OCI-LY3 (cell line): ENCODE data around the gene RXRA.

ENCODE experiments used
- H2AFZ ChIP-seq: fragments of 200-600, 300-600 bp; shearing (Covaris generic); 2 replicates; pipeline ENCODE4 v1.6.0; 2014; ENCODE audit warnings: antibody characterized with exemption, low read depth, low read length
- H3K27ac ChIP-seq: fragments of 200-600, 300-600 bp; sonication (generic); 2 replicates; pipeline ENCODE4 v1.5.1; 2014; ENCODE audit warnings: mild to moderate bottlenecking, low read length, moderate library complexity, mixed read lengths
- H3K27me3 ChIP-seq: fragments of 200-600, 300-600 bp; sonication (generic); 2 replicates; pipeline ENCODE4 v1.6.1; 2014; ENCODE audit warnings: low read depth, low read length, mixed read lengths
- H3K36me3 ChIP-seq: fragments of 200-600, 300-600 bp; sonication (generic); replicated peaks from 2 replicates; pipeline ENCODE3; 2014; ENCODE audit warnings: low read depth, low read length, mixed read lengths
- H3K4me1 ChIP-seq: fragments of 300-600, 200-600 bp; sonication (generic); 2 replicates; pipeline ENCODE4 v1.6.1; 2014; ENCODE audit warnings: low read length, mixed read lengths
- H3K4me2 ChIP-seq: fragments of 200-600, 300-600 bp; sonication (generic); 2 replicates; pipeline ENCODE4 v1.6.1; 2014; ENCODE audit warnings: low read length, mixed read lengths
- H3K4me3 ChIP-seq: fragments of 300-600, 200-600 bp; sonication (generic); 2 replicates; pipeline ENCODE4 v1.5.1; 2014; ENCODE audit warnings: antibody characterized with exemption, mild to moderate bottlenecking, low read length, moderate library complexity
- H3K79me2 ChIP-seq: fragments of 300-600, 200-600 bp; shearing (Covaris generic); 2 replicates; pipeline ENCODE4 v1.6.1; 2014; ENCODE audit warnings: mild to moderate bottlenecking, low read length, mixed read lengths
- H3K9ac ChIP-seq: fragments of 300-600, 200-600 bp; shearing (Covaris generic); 2 replicates; pipeline ENCODE4 v1.6.0; 2014; ENCODE audit warnings: mild to moderate bottlenecking, low read length, moderate library complexity
- H3K9me3 ChIP-seq: fragments of 200-600, 300-600 bp; shearing (Covaris generic); 2 replicates; pipeline ENCODE4 v1.6.1; 2014; ENCODE audit warnings: low read length, mixed read lengths; ENCODE audit not compliant: insufficient read depth
- H4K20me1 ChIP-seq: fragments of 200-600, 300-600 bp; sonication (generic); 2 replicates; pipeline ENCODE4 v1.6.1; 2016; ENCODE audit warnings: low read length, mixed read lengths; ENCODE audit not compliant: insufficient read depth
- CTCF ChIP-seq: fragments of 200-600, 300-600 bp; sonication (generic); IDR thresholded peaks from 2 replicates; pipeline ENCODE4 v1.5.1; 2014; ENCODE audit warnings: antibody characterized with exemption, low read length, low read depth
- EZH2phosphoT487 ChIP-seq: fragments of 200-600 bp; shearing (Covaris generic); IDR thresholded peaks from 2 replicates; pipeline ENCODE4 v1.6.1; 2018; ENCODE audit warnings: antibody characterized with exemption, mixed run types, low read depth

Gene RXRA

GRCh38 chr9:134337469-134337868, 11.2 kb downstream of the RXRA start:
- no peaks in the 10 kb centered on the region for H3K9me3 ChIP-seq
- peaks cover 96% of the 10 kb centered on the region for H4K20me1 ChIP-seq
- TF ChIP-seq CTCF (no peak), EZH2phosphoT487 (no peak)
- no peak overlapping the region for H3K4me3 ChIP-seq
- H3K4me2 ChIP-seq = no peak overlapping the region
- H3K36me3 ChIP-seq = no peaks in the 10 kb centered on the region
- H3K4me1 ChIP-seq = peaks cover 4% of the 10 kb centered on the region
- no peak overlapping the region for H2AFZ ChIP-seq
- H3K79me2 ChIP-seq = peaks cover 11% of the 10 kb centered on the region
- H3K27me3 ChIP-seq = no peaks in the 10 kb centered on the region
- H3K27ac ChIP-seq = no peak overlapping the region
- no peak overlapping the region for H3K9ac ChIP-seq

GRCh38 chr9:134338394-134339182, 12.3 kb downstream of the RXRA start:
- no peak overlapping the region for H3K27ac ChIP-seq
- H3K79me2 ChIP-seq = peaks cover 11% of the 10 kb centered on the region
- no peaks in the 10 kb centered on the region for H3K36me3 ChIP-seq
- H3K9me3 ChIP-seq = no peaks in the 10 kb centered on the region
- no peaks in the 10 kb centered on the region for H3K4me1 ChIP-seq
- H4K20me1 ChIP-seq = peaks cover 95% of the 10 kb centered on the region
- no peak overlapping the region for H3K4me2 ChIP-seq
- H2AFZ ChIP-seq = no peak overlapping the region
- TF ChIP-seq CTCF = no peak
- no peak for TF ChIP-seq EZH2phosphoT487
- no peak overlapping the region for H3K9ac ChIP-seq
- H3K27me3 ChIP-seq = no peaks in the 10 kb centered on the region
- no peak overlapping the region for H3K4me3 ChIP-seq

- peaks cover 10% of the 10 kb centered on the region for H3K79me2 ChIP-seq
- no peaks in the 10 kb centered on the region for H3K36me3 ChIP-seq
- TF ChIP-seq EZH2phosphoT487 = no peak
- TF ChIP-seq CTCF = no peak
- H2AFZ ChIP-seq = no peak overlapping the region
- H3K4me2 ChIP-seq = no peak overlapping the region
- H3K9me3 ChIP-seq = no peaks in the 10 kb centered on the region
- no peaks in the 10 kb centered on the region for H3K27me3 ChIP-seq
- no peak overlapping the region for H3K4me3 ChIP-seq
- no peak overlapping the region for H3K9ac ChIP-seq
- H3K4me1 ChIP-seq = no peaks in the 10 kb centered on the region
- no peak overlapping the region for H3K27ac ChIP-seq
- peaks cover 95% of the 10 kb centered on the region for H4K20me1 ChIP-seq
These were observed 13.0 kb downstream of the RXRA start for GRCh38 chr9:134339183-134339806.

- Histone ChIP-seq H3K9me3 (no peaks in the 10 kb centered on the region), H2AFZ (no peak overlapping the region), H3K36me3 (no peaks in the 10 kb centered on the region), H3K4me3 (no peak overlapping the region), H3K4me1 (no peaks in the 10 kb centered on the region), H3K27ac (no peak overlapping the region), H3K4me2 (no peak overlapping the region), H3K79me2 (peaks cover 9% of the 10 kb centered on the region), H3K27me3 (no peaks in the 10 kb centered on the region), H3K9ac (no peak overlapping the region), H4K20me1 (peaks cover 95% of the 10 kb centered on the region)
- TF ChIP-seq EZH2phosphoT487 = no peak
- TF ChIP-seq CTCF = no peak
These were observed 14.4 kb downstream of the RXRA start for GRCh38 chr9:134340475-134341160.
